ENCODE data around the gene NKAIN2. TPM values are rescaled to one million over a fixed set of nuclear protein-coding genes. Genes with fewer than 3 reads are reported as not detected.

NKAIN2 gene
- total and polyA plus RNA-seq, 9 of the 15 experiments (the other 6 are each of a cell fraction or from before 2014, with no cell fraction given): not detected

- CTCF ChIA-PET (ENCODE audit: low intra/inter-chr PET ratio): no interaction called here
- ATAC-seq (no peak), DNase-seq (ENCODE audit: extremely low read depth in 1 of 4, low spot score in 3 of 4) (no peak), FAIRE-seq (no peak)
- no peak overlapping the region for H3K4me3 ChIP-seq
- 1% methylated on average over 6 of the region's 6 CpGs for WGBS (ENCODE audit: insufficient coverage, low coverage, missing lambda C conversion rate)
- no peaks in the 10 kb centered on the region for H3K4me1 ChIP-seq (replicated peaks in 1 of 2; ENCODE audit: control insufficient read depth in 2 of 2, insufficient read depth in 2 of 2, low read length in 2 of 2)
- in situ Hi-C loops (cut with MboI): no loop called here
- POLR2A ChIA-PET: no interaction called here
- no peaks in the 10 kb centered on the region for H4K20me1 ChIP-seq (replicated peaks; ENCODE audit: control insufficient read depth, insufficient read depth, low read length)
- intact Hi-C loops (cut with micrococcal nuclease): no loop called here
- no peak overlapping the region for H2AFZ ChIP-seq (ENCODE audit: low read depth, low read length)
- no peaks in the 10 kb centered on the region for H3K79me2 ChIP-seq (ENCODE audit: control insufficient read depth, insufficient read depth, low read length)
- no TSS peak for BruUV-seq (replicated peaks)
- no peaks in the 10 kb centered on the region for H3K9me3 ChIP-seq (replicated peaks; ENCODE audit: control insufficient read depth, insufficient read depth, low read depth, low read length)
- no peaks in the 10 kb centered on the region for H3K9me1 ChIP-seq (ENCODE audit: control insufficient read depth, insufficient read depth, low read length)
- H3K27me3 ChIP-seq (ENCODE audit: control insufficient read depth in 2 of 2, insufficient read depth in 2 of 2, low read length in 2 of 2): no peaks in the 10 kb centered on the region
- H3K4me2 ChIP-seq (ENCODE audit: insufficient read depth, low read length): no peak overlapping the region
- H3K36me3 ChIP-seq (ENCODE audit: control insufficient read depth, insufficient read depth, low read length): no peaks in the 10 kb centered on the region
- TF ChIP-seq TSC22D4 (tag; IDR thresholded peaks at IDR 0.05): no peak
- no peak for TF ChIP-seq NRF1 (conservative IDR thresholded peaks at IDR 0.05 in 1 of 2, IDR thresholded peaks at IDR 0.05 in 1 of 2)
- no peak for TF ChIP-seq MXI1 (IDR thresholded peaks at IDR 0.05; ENCODE audit: low read depth, low read length)
- TF ChIP-seq POLR3A (IDR thresholded peaks at IDR 0.05; ENCODE audit: borderline replicate concordance, extremely low read depth, insufficient read depth, insufficient read length): no peak
- TF ChIP-seq HMBOX1 (IDR thresholded peaks at IDR 0.05): no peak
- TF ChIP-seq ZC3H4 (CRISPR knock-in tag; IDR thresholded peaks at IDR 0.05; ENCODE audit: borderline replicate concordance): no peak
- TF ChIP-seq SMAD1 (IDR thresholded peaks at IDR 0.05; ENCODE audit: low read depth, low read length, partially characterized antibody): no peak
- TF ChIP-seq GMEB1 (CRISPR knock-in tag; IDR thresholded peaks at IDR 0.05): no peak
- TF ChIP-seq CREM (IDR thresholded peaks at IDR 0.05; ENCODE audit: low read depth): no peak
- no peak for TF ChIP-seq ZNF830 (CRISPR knock-in tag; IDR thresholded peaks at IDR 0.05)
- no peak for TF ChIP-seq ARID3B (CRISPR knock-in tag; IDR thresholded peaks at IDR 0.05; ENCODE audit: borderline replicate concordance)
- no peak for TF ChIP-seq RCOR1 (IDR thresholded peaks at IDR 0.05; ENCODE audit: borderline replicate concordance in 1 of 2, low read depth in 2 of 2, low read length in 2 of 2)
- no peak for TF ChIP-seq MECOM (CRISPR knock-in tag; IDR thresholded peaks at IDR 0.05)
- no peak for TF ChIP-seq ZFX (CRISPR knock-in tag; IDR thresholded peaks at IDR 0.05)
- no peak overlapping the region for H3K27ac ChIP-seq (ENCODE audit: extremely low read depth, low read depth, low read length)
- H3K9ac ChIP-seq (ENCODE audit: insufficient read depth in 1 of 2, low read depth in 2 of 2, low read length in 2 of 2): no peak overlapping the region
These were observed 205.5 kb downstream of the NKAIN2 start for GRCh38 chr6:124008988-124009765.
